Measurements from ENCODE around the gene AMPD2.

Gene AMPD2

DNA sequence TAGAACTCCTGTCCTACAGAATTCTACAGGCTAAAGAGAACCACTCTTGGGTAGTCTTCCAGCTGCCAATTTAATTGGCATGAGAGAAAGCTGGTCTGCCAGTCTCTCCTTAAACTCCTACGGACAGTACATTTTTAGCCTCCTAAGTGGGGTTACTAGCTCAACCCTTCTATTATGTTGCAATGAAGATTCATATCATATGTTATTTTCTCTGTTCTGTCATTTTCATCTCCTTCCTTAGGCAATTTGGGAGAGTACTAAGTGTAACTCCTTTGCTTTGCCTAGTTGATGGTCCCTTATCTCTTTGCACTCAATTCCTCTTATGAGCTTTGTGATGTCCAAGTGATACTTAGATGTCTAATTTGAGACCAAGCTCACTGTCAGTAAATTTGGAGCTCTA lies 14.3 kb upstream of the AMPD2 start:
- H3K27ac ChIP-seq = no peak overlapping the region
- TF ChIP-seq CTCF (conservative IDR thresholded peaks at IDR 0.05) (no peak), ZFX (IDR thresholded peaks at IDR 0.05) (no peak)

GRCh38 chr1:109609881-109610280 lies 9.8 kb upstream of the AMPD2 start:
- no peak overlapping the region for H3K27ac ChIP-seq
- TF ChIP-seq CTCF (conservative IDR thresholded peaks at IDR 0.05) = no peak

GRCh38 chr1:109610609-109611307 lies 8.9 kb upstream of the AMPD2 start:
- no peak for TF ChIP-seq ZFX (IDR thresholded peaks at IDR 0.05)
- TF ChIP-seq CTCF (conservative IDR thresholded peaks at IDR 0.05) = no peak
- no peak overlapping the region for H3K27ac ChIP-seq

DNA sequence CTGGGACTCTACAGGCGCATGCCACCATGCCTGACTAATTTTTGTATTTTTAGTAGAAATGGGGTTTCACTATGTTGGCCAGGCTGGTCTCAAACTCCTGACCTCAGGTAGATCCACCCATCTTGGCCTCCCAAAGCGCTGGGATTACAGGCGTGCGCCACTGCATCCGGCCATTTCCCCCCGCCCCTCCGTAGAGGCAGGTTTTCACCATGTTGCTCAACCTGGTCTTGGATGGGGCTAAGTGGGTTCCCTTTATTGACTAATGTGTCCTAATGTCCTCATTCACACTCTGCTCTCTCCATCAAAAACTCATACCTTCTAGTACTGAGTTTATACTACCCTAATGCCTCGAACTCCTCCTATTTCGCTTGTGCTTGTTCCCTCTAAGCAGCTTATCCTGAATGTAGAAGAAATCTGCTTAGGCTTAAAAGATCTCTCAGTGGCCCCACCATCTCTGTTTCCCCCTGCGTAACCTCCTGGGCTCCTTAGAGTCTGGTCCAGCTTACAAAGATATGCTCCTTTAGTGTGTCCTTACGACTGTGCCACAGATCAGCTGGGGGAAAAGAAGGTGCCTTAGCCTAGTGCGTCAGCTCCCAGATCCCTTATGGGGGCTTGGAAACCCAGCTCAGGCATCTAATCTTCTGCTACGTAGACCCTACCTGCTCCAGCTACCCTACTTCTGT lies 8.2 kb upstream of the AMPD2 start:
- TF ChIP-seq CTCF (conservative IDR thresholded peaks at IDR 0.05) (no peak), ZFX (IDR thresholded peaks at IDR 0.05) (no peak)
- no peak overlapping the region for H3K27ac ChIP-seq

- TF ChIP-seq ZFX (IDR thresholded peaks at IDR 0.05) (no peak), CTCF (conservative IDR thresholded peaks at IDR 0.05) (no peak)
- no peak overlapping the region; the same call in 1 of the 2 replicates for H3K27ac ChIP-seq
Measured at GRCh38 chr1:109613361-109614147, 6.1 kb upstream of the AMPD2 start.

DNA sequence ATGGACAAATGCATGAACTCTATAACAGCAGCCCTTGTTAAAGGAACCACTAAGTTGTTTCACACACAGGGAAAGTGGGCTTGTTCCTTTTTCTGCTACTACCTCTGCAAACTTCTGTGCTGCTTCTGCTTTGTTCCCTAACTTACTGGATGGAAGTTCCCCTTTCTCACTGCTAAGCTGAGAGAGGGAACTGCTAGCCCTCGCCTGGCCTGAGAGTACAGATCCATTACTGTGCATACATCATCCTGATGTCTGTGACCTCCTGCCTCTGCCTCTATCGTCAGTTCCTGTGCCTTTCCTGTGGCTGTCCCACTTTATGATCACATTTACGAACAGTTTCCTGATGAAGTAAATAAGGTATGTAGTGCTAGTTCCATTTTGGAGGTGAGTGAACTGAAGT lies 3.8 kb upstream of the AMPD2 start:
- no peak overlapping the region for H3K27ac ChIP-seq
- TF ChIP-seq ZFX (IDR thresholded peaks at IDR 0.05) (no peak), CTCF (conservative IDR thresholded peaks at IDR 0.05) (no peak)

DNA sequence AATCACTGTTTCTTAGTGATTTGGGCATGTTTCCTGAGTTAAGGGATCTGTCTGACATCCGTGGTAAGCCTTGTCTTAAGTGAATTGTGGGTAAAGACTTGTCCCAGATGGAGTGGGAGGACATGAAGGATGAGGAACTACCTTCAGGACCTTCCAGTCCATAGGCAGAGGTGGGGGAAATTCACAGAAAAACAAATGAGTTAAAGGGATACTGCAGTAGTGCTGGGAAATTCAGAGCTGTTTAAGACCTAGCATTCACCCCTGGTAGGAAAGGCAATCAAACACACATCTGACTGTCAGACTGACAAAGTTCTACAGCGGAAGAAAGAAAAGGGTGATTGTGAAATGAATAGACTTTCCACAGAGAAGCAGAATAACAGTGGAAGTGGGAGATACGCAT lies 3.2 kb upstream of the AMPD2 start:
- TF ChIP-seq CTCF (conservative IDR thresholded peaks at IDR 0.05) (no peak), ZFX (IDR thresholded peaks at IDR 0.05) (no peak)
- H3K27ac ChIP-seq = no peak overlapping the region
